HG03095 (cell line): ENCODE data around the gene GLIS1.

Experiments used
- ATAC-seq: cut with Tn5 transposase; IDR thresholded peaks from one replicate; pipeline ENCODE4 v1.9.1; 2021; ENCODE audit warnings: moderate library complexity; ENCODE audit not compliant: unreplicated experiment

Gene GLIS1

GRCh38 chr1:53619367-53620060, 119.5 kb downstream of the GLIS1 start:
- no peak for ATAC-seq

- no peak for ATAC-seq
These were observed 120.2 kb downstream of the GLIS1 start for GRCh38 chr1:53618500-53619366.

GRCh38 chr1:53617851-53618499, 121.0 kb downstream of the GLIS1 start:
- ATAC-seq: no peak

GRCh38 chr1:53617382-53617781, 121.6 kb downstream of the GLIS1 start:
- no peak for ATAC-seq

- no peak for ATAC-seq
These were observed 122.0 kb downstream of the GLIS1 start for GRCh38 chr1:53616927-53617326.

- no peak for ATAC-seq
These were observed 122.5 kb downstream of the GLIS1 start for GRCh38 chr1:53616511-53616910.

GRCh38 chr1:53615101-53615500, 123.9 kb downstream of the GLIS1 start:
- ATAC-seq: no peak

GRCh38 chr1:53614231-53615021, 124.5 kb downstream of the GLIS1 start:
- ATAC-seq: no peak

- no peak for ATAC-seq
These were observed 130.3 kb downstream of the GLIS1 start for GRCh38 chr1:53608676-53609075.

- ATAC-seq: no peak
These were observed 130.9 kb downstream of the GLIS1 start for GRCh38 chr1:53608071-53608470.

GRCh38 chr1:53606651-53607051, 132.3 kb downstream of the GLIS1 start:
- no peak for ATAC-seq

- no peak for ATAC-seq
These were observed 132.8 kb downstream of the GLIS1 start for GRCh38 chr1:53606197-53606596.

GRCh38 chr1:53605181-53605580, 133.8 kb downstream of the GLIS1 start:
- no peak for ATAC-seq

- ATAC-seq: no peak
These were observed 134.6 kb downstream of the GLIS1 start for GRCh38 chr1:53604291-53604919.

- no peak for ATAC-seq
These were observed 135.5 kb downstream of the GLIS1 start for GRCh38 chr1:53603431-53603830.

- no peak for ATAC-seq
These were observed 136.8 kb downstream of the GLIS1 start for GRCh38 chr1:53601867-53602775.

- ATAC-seq: no peak
These were observed 137.8 kb downstream of the GLIS1 start for GRCh38 chr1:53601031-53601745.

- no peak for ATAC-seq
These were observed 138.4 kb downstream of the GLIS1 start for GRCh38 chr1:53600561-53600960.

- no peak for ATAC-seq
These were observed 139.0 kb downstream of the GLIS1 start for GRCh38 chr1:53600001-53600400.
